Measurements from ENCODE around the gene OTUB2.

The OTUB2 gene

GRCh38 chr14:93997916-93998870 is 27.9 kb upstream of the OTUB2 start:
- DNase-seq: no peak

GRCh38 chr14:93998871-93999403 is 27.2 kb upstream of the OTUB2 start:
- DNase-seq: no peak

GRCh38 chr14:93999573-93999972 is 26.6 kb upstream of the OTUB2 start:
- no peak for DNase-seq

- DNase-seq: no peak
These were observed 25.9 kb upstream of the OTUB2 start for GRCh38 chr14:94000267-94000666.

- DNase-seq: no peak
These were observed 25.1 kb upstream of the OTUB2 start for GRCh38 chr14:94001016-94001415.

- peak; percentile 49 to 74 for DNase-seq
These were observed 24.4 kb upstream of the OTUB2 start for GRCh38 chr14:94001501-94002396.

GRCh38 chr14:94003397-94003796 is 22.7 kb upstream of the OTUB2 start:
- DNase-seq: no peak

GRCh38 chr14:94004015-94004414 is 22.1 kb upstream of the OTUB2 start:
- DNase-seq: no peak

GRCh38 chr14:94005324-94006073 is 20.6 kb upstream of the OTUB2 start:
- DNase-seq: no peak

GRCh38 chr14:94008234-94008633 is 17.9 kb upstream of the OTUB2 start:
- no peak for DNase-seq

- DNase-seq: no peak
These were observed 16.4 kb upstream of the OTUB2 start for GRCh38 chr14:94009767-94010166.

GRCh38 chr14:94010625-94011024 is 15.5 kb upstream of the OTUB2 start:
- DNase-seq: no peak

- peak in 1 of 2 experiments; percentile 22 for DNase-seq
These were observed 14.3 kb upstream of the OTUB2 start for GRCh38 chr14:94011795-94012194.

GRCh38 chr14:94014382-94014781 is 11.8 kb upstream of the OTUB2 start:
- DNase-seq: no peak

- DNase-seq: no peak
These were observed 10.9 kb upstream of the OTUB2 start for GRCh38 chr14:94015223-94015622.

GRCh38 chr14:94016446-94016976 is 9.6 kb upstream of the OTUB2 start:
- peak in 1 of 2 experiments; percentile 63 for DNase-seq

- peak in 1 of 2 experiments; percentile 65 for DNase-seq
These were observed 7.8 kb upstream of the OTUB2 start for GRCh38 chr14:94018308-94018707.

GRCh38 chr14:94019329-94019728 is 6.8 kb upstream of the OTUB2 start:
- DNase-seq: no peak

- DNase-seq: no peak
These were observed 5.9 kb upstream of the OTUB2 start for GRCh38 chr14:94020267-94020666.

GRCh38 chr14:94021001-94021400 is 5.1 kb upstream of the OTUB2 start:
- no peak for DNase-seq

- no peak for DNase-seq
These were observed 4.6 kb upstream of the OTUB2 start for GRCh38 chr14:94021416-94022157.
